Thoracic aorta (tissue), 2 donors: Measurements from ENCODE around the gene MARS1. TPM values are rescaled to one million over a fixed set of nuclear protein-coding genes. Genes with fewer than 3 reads are reported as not detected.

Source experiments
- ATAC-seq: fragments of 150-250 bp; one replicate; pipeline ENCODE4 v1.8.0; 2017; ENCODE audit warnings: low read depth; ENCODE audit not compliant: insufficient number of reproducible peaks, low FRiP score
- DNase-seq: peaks from one replicate; pipeline ENCODE4 v3.0.0-alpha.2; 2020; ENCODE audit warnings: low spot score
- H3K27ac ChIP-seq, 2 donors: fragments of 200-600 bp; sonication (generic); 1 replicate in 1 of 2; 2 replicates in 1 of 2; pipeline ENCODE4 v1.5.1; 2016; ENCODE audit warnings: mild to moderate bottlenecking in 2 of 2, moderate library complexity in 2 of 2
- H3K27me3 ChIP-seq: fragments of 200-600 bp; sonication (generic); replicated peaks from 2 replicates; pipeline ENCODE4 v1.6.0; 2016; ENCODE audit warnings: mild to moderate bottlenecking; ENCODE audit not compliant: insufficient read depth
- H3K36me3 ChIP-seq: fragments of 200-600 bp; sonication (generic); one replicate; pipeline ENCODE4 v1.5.1; 2016
- H3K4me1 ChIP-seq, 2 donors: fragments of 200-600 bp; sonication (generic); 1 replicate in 1 of 2; 2 replicates in 1 of 2; pipeline versions ENCODE4 v1.5.1 to v1.6.0; 2016; ENCODE audit warnings: low read depth in 2 of 2, mild to moderate bottlenecking in 1 of 2; ENCODE audit not compliant: control insufficient read depth in 1 of 2
- H3K4me3 ChIP-seq: fragments of 200-600 bp; sonication (generic); 2 replicates; pipeline ENCODE4 v1.5.1; 2016; ENCODE audit warnings: mild to moderate bottlenecking
- H3K9me3 ChIP-seq: fragments of 200-600 bp; sonication (generic); 2 replicates; pipeline ENCODE4 v1.5.1; 2016
- total RNA-seq, 2 donors: library from RNA; depleted of rRNA; stranded (reverse); fragments of >200 nt; gene quantifications; one replicate each; pipeline versions ENCODE4 v1.1.0 to v1.2.3, GENCODE V29; 2016
- TF ChIP-seq, protein P1 (sequence below): fragments of 200-600 bp; sonication (generic); IDR thresholded peaks from one replicate; pipeline ENCODE4 v1.5.1; 2019; ENCODE audit warnings: antibody characterized with exemption

The MARS1 gene
- total RNA-seq, 2 donors from 2014 or later = 58.8 to 104 TPM

DNA sequence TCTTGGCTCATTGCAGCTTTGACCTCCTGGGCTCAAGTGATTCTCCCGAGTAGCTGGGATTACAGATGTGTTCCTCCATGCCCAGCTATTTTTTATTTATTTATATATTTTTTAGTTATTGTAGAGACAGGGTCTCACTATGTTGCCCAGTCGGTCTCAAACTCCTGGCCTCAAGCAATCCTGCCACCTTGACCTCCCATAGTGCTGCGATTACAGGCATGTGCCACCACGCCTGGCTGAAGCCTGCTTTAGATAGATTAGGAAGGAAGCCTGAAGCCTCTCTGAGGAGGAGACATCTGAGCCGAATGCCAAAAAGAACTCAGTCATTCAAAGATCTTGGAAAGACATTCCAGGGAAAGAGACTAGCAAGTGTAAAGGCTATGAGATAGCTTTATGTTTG is 43.1 kb upstream of the MARS1 start:
- no peaks in the 10 kb centered on the region for H3K27me3 ChIP-seq
- H3K4me1 ChIP-seq = no peaks in the 10 kb centered on the region
- no peak overlapping the region for H3K4me3 ChIP-seq
- TF ChIP-seq, protein P1, sequence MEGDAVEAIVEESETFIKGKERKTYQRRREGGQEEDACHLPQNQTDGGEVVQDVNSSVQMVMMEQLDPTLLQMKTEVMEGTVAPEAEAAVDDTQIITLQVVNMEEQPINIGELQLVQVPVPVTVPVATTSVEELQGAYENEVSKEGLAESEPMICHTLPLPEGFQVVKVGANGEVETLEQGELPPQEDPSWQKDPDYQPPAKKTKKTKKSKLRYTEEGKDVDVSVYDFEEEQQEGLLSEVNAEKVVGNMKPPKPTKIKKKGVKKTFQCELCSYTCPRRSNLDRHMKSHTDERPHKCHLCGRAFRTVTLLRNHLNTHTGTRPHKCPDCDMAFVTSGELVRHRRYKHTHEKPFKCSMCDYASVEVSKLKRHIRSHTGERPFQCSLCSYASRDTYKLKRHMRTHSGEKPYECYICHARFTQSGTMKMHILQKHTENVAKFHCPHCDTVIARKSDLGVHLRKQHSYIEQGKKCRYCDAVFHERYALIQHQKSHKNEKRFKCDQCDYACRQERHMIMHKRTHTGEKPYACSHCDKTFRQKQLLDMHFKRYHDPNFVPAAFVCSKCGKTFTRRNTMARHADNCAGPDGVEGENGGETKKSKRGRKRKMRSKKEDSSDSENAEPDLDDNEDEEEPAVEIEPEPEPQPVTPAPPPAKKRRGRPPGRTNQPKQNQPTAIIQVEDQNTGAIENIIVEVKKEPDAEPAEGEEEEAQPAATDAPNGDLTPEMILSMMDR = no peak
- H3K36me3 ChIP-seq = no peaks in the 10 kb centered on the region
- no peak overlapping the region for H3K27ac ChIP-seq
- DNase-seq (no peak), ATAC-seq (no peak)
- H3K9me3 ChIP-seq = no peaks in the 10 kb centered on the region

DNA sequence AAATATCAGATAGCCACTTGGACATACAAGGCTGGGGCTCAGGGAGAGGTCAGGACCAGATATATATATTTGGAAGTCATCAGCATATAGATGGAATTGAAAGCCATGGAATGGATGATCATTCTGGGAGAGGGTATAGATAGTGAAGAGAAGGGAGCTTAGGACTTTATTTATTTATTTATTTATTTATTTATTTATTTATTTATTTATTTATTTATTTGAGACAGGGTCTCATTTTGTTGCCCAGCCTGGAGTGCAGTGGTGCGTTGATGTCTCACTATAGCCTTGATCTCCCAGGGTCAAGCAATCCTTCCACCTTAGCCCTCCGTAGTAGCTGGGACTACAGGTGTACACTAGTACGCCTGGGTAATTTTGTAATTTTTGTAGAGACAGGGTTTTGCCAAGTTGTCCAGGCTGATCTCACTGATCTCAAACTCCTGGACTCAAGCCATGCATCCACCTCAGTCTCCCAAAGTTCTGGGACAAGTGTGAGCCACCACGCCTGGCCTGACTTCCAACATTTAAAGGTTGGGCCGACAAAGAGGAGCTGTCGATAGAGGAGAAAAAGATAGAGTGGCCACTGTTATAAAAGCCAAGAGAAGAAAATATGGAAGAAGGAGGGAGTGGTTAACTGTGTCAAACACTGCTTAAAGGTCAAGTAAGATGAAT is 41.4 kb upstream of the MARS1 start:
- H3K4me3 ChIP-seq = no peak overlapping the region
- H3K27ac ChIP-seq = no peak overlapping the region
- DNase-seq (no peak), ATAC-seq (no peak)
- no peaks in the 10 kb centered on the region for H3K36me3 ChIP-seq
- no peaks in the 10 kb centered on the region for H3K27me3 ChIP-seq
- no peaks in the 10 kb centered on the region for H3K9me3 ChIP-seq
- H3K4me1 ChIP-seq = peaks cover under 1 to 8% of the 10 kb centered on the region in 2 donors
- TF ChIP-seq, protein P1 = no peak

DNA sequence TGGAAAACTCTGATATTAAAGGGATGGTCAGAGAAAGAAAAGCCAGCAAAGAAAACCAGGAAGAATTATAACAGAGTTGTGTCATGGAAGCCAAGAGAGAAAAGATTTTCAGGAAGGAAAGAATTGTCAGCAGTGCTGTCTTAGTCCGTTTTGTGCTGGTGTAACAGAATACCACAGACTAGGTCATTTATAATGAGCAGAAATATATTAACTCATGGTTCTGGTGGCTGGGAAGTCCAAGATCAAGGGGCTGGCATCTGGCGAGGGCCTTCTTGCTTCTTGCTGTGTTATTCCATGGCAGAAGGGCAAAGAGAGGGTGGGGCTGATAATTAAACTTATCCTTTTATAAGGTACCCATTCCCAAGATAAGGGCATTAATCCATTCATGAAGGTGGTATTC is 39.2 kb upstream of the MARS1 start:
- Histone ChIP-seq H3K9me3 (no peaks in the 10 kb centered on the region), H3K4me1 (peaks cover 9 to 27% of the 10 kb centered on the region in 2 donors), H3K4me3 (no peak overlapping the region), H3K27ac (no peak overlapping the region), H3K27me3 (no peaks in the 10 kb centered on the region), H3K36me3 (no peaks in the 10 kb centered on the region)
- TF ChIP-seq, protein P1 = no peak
- ATAC-seq = no peak
- no peak for DNase-seq

DNA sequence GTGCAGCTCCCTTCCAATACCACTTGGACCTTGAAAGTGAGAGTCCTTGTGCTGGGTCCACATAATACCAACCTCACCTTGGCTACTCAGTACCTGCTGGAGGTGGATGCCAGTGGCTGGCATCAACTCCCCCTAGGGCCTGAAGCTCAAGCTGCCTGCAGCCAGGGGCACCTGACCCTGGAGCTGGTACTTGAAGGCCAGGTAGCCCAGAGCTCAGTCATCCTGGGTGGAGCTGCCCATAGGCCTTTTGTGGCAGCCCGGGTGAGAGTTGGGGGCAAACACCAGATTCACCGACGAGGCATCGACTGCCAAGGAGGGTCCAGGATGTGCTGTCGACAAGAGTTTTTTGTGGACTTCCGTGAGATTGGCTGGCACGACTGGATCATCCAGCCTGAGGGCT is 38.5 kb upstream of the MARS1 start:
- no peaks in the 10 kb centered on the region for H3K9me3 ChIP-seq
- ATAC-seq (no peak), DNase-seq (no peak)
- no peaks in the 10 kb centered on the region for H3K27me3 ChIP-seq
- H3K36me3 ChIP-seq = no peaks in the 10 kb centered on the region
- H3K4me1 ChIP-seq = peaks cover 9 to 27% of the 10 kb centered on the region in 2 donors
- H3K27ac ChIP-seq = no peak overlapping the region
- H3K4me3 ChIP-seq = no peak overlapping the region
- TF ChIP-seq, protein P1 = no peak

DNA sequence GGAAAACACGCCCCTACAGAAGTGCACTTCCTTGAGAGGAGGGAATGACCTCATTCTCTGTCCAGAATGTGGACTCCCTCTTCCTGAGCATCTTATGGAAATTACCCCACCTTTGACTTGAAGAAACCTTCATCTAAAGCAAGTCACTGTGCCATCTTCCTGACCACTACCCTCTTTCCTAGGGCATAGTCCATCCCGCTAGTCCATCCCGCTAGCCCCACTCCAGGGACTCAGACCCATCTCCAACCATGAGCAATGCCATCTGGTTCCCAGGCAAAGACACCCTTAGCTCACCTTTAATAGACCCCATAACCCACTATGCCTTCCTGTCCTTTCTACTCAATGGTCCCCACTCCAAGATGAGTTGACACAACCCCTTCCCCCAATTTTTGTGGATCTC is 37.8 kb upstream of the MARS1 start:
- no peaks in the 10 kb centered on the region for H3K9me3 ChIP-seq
- no peak for DNase-seq
- no peaks in the 10 kb centered on the region for H3K36me3 ChIP-seq
- no peak for ATAC-seq
- H3K27me3 ChIP-seq = no peaks in the 10 kb centered on the region
- TF ChIP-seq, protein P1 = no peak
- H3K4me1 ChIP-seq = peaks cover 9 to 27% of the 10 kb centered on the region in 2 donors
- H3K27ac ChIP-seq = no peak overlapping the region
- H3K4me3 ChIP-seq = no peak overlapping the region
